ENCODE data around the gene NHERF2. TPM values are rescaled to one million over a fixed set of nuclear protein-coding genes. Genes with fewer than 3 reads are reported as not detected.

The NHERF2 gene
- total and polyA plus RNA-seq, 9 of the 15 experiments (the other 6 are each of a cell fraction or from before 2014, with no cell fraction given): 0.15 to 42.0 (median 12.5) TPM

DNA sequence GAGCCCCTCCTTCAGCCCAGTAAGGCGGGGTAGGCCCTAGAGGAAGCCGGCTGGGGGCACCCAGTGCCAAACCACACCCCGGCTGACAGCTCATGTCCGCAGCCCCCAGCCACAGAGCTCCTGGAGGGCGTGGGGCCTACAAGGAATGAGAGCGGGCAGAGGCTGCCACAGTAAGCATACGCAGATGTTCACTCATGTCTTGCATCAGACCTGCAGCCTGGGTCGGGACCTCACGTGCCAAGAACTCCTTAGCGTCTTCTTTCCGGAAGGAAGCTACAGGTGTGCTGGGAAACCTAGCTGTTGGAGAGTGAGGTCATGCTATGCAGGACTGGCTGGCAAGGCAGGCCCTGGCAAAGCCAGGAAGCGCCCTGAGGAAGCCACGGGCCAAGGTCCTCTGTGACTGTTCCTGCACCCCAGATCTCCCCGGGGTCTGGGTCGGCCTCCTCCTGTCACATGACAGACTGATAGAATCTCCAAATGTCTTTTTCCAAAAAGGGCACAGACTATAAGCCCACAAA is 18.6 kb upstream of the NHERF2 start (continued):
- TF ChIP-seq, protein P1, sequence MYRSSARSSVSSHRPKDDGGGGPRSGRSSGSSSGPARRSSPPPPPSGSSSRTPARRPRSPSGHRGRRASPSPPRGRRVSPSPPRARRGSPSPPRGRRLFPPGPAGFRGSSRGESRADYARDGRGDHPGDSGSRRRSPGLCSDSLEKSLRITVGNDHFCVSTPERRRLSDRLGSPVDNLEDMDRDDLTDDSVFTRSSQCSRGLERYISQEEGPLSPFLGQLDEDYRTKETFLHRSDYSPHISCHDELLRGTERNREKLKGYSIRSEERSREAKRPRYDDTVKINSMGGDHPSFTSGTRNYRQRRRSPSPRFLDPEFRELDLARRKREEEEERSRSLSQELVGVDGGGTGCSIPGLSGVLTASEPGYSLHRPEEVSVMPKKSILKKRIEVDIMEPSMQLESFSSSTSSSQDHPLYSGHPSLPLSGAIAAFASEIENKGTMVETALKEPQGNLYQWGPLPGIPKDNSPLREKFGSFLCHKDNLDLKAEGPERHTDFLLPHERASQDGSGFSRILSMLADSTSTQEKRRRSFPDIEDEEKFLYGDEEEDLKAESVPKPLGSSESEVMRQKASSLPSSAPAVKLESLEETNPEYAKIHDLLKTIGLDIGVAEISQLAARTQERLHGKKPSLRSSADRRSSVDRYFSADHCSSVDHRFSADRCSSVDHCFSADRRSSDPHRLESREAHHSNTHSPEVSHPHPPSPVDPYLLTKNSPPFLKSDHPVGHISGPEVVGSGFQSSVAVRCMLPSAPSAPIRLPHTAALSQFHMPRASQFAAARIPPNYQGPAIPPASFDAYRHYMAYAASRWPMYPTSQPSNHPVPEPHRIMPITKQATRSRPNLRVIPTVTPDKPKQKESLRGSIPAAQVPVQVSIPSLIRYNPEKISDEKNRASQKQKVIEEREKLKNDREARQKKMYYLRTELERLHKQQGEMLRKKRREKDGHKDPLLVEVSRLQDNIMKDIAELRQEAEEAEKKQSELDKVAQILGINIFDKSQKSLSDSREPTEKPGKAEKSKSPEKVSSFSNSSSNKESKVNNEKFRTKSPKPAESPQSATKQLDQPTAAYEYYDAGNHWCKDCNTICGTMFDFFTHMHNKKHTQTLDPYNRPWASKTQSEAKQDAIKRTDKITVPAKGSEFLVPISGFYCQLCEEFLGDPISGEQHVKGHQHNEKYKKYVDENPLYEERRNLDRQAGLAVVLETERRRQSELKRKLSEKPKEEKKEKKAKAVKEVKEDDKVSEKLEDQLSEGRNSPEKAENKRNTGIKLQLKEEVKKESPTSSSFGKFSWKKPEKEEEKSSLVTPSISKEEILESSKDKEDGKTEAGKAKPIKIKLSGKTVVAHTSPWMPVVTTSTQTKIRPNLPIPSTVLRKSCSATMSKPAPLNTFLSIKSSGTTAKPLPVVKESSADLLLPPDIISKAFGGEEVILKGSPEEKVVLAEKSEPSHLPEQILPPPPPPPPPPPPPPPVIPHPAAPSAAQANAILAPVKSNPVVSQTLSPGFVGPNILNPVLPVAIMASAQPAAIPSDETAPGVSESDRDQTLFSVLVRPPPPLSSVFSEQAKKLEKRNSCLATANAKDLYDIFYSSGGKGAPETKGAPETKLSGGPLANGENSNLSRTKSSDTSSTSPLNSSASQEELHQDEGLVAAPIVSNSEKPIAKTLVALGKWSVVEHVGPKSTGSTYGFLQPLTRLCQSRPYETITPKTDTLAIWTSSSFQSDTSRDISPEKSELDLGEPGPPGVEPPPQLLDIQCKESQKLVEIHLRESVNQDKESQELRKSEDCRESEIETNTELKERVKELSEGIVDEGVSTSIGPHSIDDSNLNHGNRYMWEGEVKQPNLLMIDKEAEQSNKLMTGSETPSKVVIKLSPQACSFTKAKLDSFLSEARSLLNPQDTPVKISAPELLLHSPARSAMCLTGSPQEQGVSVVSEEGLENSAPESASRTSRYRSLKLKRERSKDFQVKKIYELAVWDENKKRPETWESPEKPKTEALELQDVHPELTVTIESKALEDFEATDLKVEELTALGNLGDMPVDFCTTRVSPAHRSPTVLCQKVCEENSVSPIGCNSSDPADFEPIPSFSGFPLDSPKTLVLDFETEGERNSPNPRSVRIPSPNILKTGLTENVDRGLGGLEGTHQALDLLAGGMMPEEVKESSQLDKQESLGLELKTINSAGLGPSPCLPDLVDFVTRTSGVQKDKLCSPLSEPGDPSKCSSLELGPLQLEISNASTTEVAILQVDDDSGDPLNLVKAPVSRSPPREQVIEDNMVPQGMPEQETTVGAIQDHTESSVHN (IDR thresholded peaks at IDR 0.05; ENCODE audit: borderline replicate concordance in 1 of 2, low read depth in 1 of 2): peak in 1 of 2 experiments; percentile 38; a peak in 1 of 4 replicates
- TF ChIP-seq MAZ (CRISPR knock-in tag; conservative IDR thresholded peaks at IDR 0.05 in 1 of 2, IDR thresholded peaks at IDR 0.05 in 1 of 2) (0 out of 4 replicates have a peak, but pooled peaks of 1 of the 2 experiments have one; percentile 13), USF1 (CRISPR knock-in tag; IDR thresholded peaks at IDR 0.05) (peak; percentile 75), RBFOX2 (IDR thresholded peaks at IDR 0.05; ENCODE audit: low read depth, low read length) (0 out of 2 replicates have a peak, but pooled peaks have one; percentile 6), MYC (IDR thresholded peaks at IDR 0.05; ENCODE audit: low read depth, low read length) (peak; percentile 55), MYC (CRISPR knock-in tag; IDR thresholded peaks at IDR 0.05; ENCODE audit: borderline replicate concordance, low read depth) (peak; percentile 62; the same call in 1 of the 2 replicates), HINFP (tag; conservative IDR thresholded peaks at IDR 0.05; ENCODE audit: low read depth) (no peak), PRMT5 (CRISPR knock-in tag; IDR thresholded peaks at IDR 0.05) (no peak), RREB1 (CRISPR knock-in tag; IDR thresholded peaks at IDR 0.05) (peak; percentile 28; the same call in 1 of the 2 replicates)

Data from K562 (cell line).